ENCODE data around the gene RAB40B. TPM values are rescaled to one million over a fixed set of nuclear protein-coding genes. Genes with fewer than 3 reads are reported as not detected.

Gene RAB40B
- total RNA-seq, 1 donor from 2014 or later: 17.0 TPM

DNA sequence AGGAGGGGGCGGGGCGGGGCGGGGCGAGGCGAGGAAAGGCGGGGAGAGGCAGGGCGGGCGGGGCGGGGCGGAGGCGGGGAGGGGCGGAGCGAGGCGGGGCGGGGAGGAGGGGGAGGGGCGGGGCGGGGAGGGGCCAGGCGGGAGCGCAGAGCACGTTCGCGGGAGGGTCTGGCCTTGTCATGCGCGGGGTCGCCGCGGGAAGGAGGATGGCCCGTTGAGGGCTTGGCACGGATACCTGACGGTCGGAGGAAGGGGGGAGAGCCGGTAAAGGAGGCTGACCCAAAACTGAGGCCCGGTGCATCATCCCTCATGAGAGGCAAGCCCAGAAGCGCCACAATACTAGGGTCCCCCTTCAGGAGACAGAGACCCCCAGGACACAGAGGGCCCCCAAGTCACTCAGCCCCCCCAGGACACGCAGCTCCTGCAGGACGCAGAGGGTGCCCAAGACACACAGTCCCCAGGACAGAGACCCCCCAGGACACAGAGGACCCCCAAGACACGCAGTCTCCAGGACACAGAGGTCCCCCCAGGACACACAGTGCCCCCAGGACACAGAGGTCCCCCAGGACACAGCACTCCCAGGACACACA lies 49.7 kb downstream of the RAB40B start:
- no peak for DNase-seq

GRCh38 chr17:82648165-82648668 lies 50.3 kb downstream of the RAB40B start, which contains the start of gene WDR45B:
WDR45B (minus strand) TSS chr17:82648444; CDS start chr17:82648340, 104 bp downstream.
- peak; percentile 94 for DNase-seq

DNA sequence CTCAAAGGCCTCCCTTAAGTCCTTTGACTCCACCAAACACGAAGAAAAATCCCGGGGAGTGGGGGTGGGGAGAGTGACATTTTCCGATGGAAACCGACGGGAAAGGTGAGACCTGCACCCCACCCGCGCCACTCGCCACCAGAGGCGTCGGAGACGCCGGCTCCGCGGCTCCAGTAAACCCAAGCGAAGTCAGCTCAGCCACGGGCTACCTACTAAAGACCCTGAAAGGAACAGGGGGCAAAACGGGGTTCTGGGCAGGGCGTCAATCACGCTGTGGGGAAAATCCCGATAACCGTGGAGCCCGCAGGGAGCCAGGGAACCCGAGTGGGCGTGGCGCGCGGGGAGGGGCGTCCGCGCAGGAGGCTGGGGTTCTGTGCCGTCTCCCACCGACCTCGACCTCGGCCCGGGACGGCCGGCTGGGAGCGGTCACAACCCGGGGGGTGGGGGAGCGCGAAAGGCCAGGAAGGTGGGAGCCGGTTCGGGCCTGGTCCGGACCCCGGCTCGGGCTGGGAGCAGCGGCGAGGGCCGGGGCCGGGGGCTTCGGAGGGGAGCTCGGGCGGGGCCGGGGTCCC lies 50.8 kb downstream of the RAB40B start:
- no peak for DNase-seq

GRCh38 chr17:82645516-82645915 lies 53.0 kb downstream of the RAB40B start:
- DNase-seq: no peak

- DNase-seq: no peak
Observed at GRCh38 chr17:82644148-82644547, 54.4 kb downstream of the RAB40B start.

GRCh38 chr17:82642022-82642421 lies 56.5 kb downstream of the RAB40B start:
- no peak for DNase-seq

DNA sequence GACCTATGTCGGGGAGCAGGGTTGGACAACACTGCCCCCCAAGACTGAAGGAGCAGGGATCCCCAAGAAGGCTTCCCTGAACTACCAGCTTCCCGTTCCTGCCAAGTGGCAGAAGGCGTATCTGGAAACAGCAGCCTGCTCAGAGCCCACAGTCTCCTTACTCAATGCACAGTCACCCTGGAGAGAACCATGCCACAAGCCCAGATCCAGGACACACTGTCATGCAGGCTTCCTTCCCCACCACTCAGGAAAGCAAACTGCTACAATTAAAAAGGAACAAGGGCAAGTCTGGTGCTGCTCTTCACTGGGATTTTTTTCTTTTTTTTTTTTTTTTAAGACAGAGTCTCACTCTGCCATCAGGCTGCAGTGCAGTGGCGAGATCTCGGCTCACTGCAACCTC lies 58.5 kb downstream of the RAB40B start:
- DNase-seq: no peak

DNA sequence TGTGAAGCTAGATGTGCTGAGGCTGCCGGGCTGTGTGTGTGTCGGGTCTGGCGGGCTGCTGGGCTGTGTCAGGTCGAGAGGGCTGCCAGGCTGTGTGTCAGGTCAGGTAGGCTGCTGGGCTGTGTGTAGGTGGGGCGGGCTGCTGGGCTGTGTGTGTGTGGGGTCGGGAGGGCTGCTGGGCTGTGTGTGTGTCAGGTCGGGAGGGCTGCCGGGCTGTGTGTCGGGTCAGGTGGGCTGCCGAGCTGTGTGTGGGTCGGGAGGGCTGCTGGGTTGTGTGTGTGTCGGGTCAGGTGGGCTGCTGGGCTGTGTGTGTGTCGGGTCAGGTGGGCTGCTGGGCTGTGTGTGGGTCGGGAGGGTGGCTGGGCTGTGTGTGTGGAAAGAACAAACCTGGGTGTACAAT lies 58.9 kb downstream of the RAB40B start:
- no peak for DNase-seq

DNA sequence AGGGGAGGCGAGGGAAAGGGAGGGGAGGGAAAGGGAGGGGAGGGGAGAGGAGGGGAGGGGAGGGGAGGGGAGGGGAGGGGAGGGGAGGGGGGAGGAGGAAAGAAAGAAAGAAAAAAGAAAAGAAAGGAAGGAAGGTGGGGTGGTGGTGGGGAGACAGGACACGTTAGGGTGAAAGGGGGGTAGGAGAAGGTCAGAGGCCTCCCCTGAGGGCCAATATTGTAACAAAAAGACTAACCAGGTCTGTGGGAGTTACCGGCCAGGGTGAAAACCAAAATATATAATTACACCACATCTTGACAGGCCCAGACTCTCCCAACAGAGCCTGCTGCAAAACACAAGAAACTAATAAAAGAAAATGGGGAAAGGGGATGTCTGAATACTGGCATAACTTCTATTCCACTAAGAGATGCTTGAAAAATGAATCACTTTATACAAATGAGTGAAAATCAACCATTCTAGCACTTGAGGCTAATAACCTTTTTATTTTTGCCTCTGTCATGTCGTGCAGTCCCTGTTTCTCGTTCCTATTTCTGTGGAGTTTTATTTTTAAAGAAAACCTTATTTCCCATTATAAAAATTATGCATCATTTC lies 60.2 kb downstream of the RAB40B start:
- no peak for DNase-seq

DNA sequence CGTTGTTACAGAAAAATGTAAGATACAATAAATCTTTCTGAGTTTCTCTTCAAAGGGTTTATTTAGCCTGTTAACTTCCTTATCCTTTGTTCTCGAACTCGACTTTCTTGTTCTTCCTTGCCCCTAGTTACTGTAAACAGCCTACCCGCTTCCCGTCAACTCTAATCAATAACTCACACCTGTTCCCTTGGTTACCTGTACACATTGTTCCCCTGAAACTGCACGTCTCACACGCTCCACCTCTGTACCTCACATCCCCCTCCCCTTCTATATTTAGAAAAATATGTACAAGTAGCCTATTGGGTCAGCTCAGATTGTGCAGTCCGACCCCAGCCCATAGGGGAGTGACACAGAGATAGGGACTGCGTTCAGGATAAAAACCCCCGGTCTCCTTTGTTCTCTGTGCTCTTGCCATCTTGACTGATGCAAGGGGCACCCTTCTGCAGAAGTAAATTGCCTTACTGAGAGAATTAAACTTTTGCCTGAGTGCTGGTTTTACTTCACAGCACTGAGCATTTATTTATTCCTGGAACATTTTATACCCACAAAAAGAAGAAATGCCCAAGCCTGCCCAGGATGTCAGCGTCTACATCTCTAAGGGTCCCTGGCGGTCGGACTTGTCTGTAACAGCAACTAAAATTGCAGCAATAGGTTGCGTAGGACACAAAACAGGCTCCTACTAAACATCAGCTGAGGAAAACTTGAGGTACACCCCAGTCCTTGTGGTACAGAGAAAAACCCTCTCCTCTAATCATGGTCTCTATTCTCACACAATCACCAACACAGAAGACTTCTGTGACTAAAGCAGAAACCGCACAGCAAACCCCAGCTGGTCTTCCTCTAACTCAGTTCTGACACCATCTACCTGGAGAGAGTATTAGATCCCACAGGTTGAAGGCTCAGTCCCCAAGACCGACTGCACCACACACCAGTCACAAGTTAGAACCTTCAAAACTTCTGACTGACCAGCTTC lies 61.6 kb downstream of the RAB40B start:
- DNase-seq: no peak

- no peak for DNase-seq
Observed at GRCh38 chr17:82633343-82633742, 65.2 kb downstream of the RAB40B start.

- no peak for DNase-seq
Observed at GRCh38 chr17:82632451-82632850, 66.0 kb downstream of the RAB40B start.

GRCh38 chr17:82631544-82631943 lies 67.0 kb downstream of the RAB40B start:
- DNase-seq: no peak

DNA sequence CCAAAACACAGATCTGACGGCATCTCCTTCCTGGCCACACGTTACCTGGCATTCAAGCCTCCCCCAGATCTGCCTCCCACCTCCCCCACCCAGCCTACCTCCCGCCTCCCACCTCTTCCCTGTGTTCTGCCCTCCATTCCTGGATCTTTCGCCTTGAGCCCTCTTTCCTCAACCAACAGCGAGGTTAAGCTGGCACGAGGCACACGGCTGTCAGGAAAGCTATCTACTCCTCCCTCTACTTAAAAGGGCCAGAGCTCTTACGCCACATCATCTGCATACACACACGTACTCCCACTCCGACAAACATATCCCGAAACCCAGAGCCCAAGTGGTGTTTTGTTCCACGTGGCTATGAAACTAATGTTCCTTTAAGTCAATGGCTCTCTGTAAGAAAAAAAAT lies 68.3 kb downstream of the RAB40B start:
- DNase-seq: no peak

DNA sequence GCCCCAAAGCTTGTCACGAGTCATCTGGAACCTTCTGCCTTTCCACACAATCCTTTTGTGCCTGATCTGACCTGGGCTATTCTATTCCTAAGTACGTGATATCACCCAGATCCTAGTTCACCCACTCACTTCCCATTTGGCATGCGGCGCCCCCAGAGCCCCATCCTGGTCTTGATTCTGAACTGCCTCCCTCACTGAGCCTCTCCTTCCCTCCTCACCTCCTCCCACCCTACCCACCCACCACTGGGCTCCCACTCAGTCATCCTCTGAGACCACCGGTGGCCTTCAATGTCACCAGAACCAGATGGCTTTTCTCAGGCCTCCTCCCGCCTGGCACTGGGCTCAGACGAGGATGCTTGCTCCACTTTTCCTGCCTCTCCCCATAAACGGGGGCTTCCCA lies 68.8 kb downstream of the RAB40B start:
- no peak for DNase-seq

DNA sequence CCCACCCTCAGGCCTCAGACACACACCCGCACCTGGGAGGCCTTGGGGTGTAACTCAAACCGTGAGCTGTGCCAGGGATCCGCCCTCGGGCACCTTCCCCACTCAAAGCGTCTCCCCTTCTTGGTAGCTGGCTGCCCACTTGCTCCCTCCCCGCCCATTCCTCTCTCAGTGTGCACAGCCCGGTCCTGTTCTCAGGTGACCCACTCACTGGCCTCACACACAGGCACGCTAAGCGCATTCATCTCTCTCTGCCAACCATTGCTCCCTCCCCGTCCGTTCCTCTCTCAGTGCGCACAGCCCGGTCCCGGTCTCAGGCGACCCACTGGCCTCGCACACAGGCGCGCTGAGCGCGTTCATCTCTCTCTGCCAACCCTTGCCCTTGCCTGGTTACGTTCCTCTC lies 71.1 kb downstream of the RAB40B start:
- DNase-seq: no peak

DNA sequence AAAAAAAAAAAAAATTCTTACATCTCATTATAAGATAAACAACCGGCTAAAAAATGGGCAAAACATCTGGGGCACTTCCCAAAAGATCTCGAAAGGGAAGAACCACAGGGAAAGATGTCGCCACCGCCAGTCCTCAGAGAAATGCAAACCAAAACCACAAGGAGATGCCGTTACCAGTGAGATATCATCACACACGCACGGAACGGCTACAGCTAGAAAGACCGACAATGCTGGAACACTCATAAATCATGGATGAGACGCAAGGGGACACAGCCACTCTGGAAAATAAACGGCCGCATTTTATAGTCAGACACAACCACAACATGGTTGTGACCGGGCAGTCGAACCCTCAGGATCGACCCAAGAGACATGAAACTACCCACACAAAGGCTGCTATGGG lies 74.8 kb downstream of the RAB40B start:
- no peak for DNase-seq

DNA sequence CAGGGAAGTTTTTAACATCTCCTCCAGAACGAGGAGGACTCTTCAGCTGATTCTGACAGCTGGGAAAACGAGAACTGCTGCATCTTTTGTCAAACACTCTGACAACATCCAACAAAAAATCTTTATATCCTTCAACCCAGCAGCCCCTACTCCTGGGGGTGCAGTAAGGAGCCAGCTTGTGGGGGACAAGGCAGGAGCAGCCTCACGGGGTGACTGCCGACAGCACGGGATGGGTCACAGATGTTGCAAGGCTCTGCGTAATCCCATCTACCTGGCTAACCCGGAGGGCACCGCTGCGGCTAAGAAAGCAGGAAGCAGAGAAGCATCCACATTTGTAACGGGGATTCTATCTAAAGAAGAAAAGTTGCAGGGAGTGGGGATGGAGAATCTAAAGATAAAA lies 78.9 kb downstream of the RAB40B start:
- DNase-seq: no peak

DNA sequence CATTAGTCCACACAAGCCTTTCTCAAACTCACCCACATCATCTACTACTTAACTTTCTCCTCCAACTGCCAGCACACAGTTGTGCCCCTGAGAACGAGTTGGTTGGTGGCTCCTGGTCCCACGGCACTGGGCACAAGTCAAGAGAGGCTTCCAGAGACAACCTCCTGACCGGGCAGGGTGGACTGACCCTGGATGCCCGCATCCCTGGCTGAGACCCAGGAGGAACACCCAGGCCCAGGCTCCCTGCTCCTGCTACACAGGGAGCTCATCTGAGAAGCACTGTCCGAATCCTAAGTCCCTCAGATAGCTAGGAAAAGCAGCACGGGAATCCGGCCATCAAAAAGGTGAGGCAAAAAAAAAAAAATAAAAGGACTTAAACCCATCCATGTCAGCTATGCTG lies 79.3 kb downstream of the RAB40B start:
- DNase-seq: no peak

- DNase-seq: no peak
Observed at GRCh38 chr17:82616021-82616711, 82.3 kb downstream of the RAB40B start.

DNA sequence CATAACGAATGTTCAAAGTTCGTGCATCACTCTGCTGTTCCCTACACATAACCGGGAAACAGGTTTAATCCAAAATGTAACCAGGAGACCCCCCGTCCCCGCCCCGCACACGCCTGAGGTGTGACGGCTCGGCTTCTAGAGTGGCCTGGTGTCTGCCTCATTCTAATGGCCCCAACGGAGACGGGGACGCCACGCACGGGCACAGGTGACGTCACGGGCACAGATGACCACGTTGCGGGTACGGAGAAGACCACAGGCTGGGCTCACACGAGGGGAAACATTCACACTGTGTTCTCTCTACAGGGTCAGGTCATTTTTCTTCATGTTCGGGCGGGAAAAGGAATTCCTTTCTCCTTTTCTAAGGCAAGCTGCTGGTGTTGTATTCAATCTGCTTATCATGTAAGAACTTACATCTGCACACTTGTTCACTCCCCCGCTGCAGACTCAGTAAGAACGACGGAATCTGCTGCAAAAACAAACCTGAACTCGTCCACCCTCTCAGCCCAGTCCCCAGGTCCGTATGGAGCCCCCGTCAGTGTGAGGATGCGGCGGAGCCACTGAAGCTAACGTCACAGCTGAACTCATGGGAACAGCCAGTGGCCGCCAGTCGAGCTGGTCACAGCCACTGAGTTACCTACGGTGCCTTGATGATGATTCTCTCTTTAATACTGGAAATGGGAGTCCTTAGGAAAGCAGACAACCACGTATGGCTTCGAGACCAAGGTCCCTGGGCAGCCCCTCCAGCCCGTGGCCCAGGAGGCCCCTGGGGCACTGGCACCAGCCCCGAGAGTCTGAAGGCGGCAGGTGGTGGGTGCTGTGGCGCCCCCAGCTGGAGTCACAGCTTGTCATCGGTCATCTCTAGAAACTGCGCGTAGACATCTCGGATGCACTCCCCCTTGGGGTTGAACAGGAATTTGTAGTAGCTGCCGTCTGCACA lies 83.1 kb downstream of the RAB40B start:
- DNase-seq: no peak

Measured in occipital lobe (tissue), 2 donors.